ENCODE measurements around the gene MAPK14.
"Not testable (repeated sequence)": the region's sequence is repeated elsewhere in the genome, so short reads cannot be mapped to it uniquely, and the experiment has no call there.

DNA sequence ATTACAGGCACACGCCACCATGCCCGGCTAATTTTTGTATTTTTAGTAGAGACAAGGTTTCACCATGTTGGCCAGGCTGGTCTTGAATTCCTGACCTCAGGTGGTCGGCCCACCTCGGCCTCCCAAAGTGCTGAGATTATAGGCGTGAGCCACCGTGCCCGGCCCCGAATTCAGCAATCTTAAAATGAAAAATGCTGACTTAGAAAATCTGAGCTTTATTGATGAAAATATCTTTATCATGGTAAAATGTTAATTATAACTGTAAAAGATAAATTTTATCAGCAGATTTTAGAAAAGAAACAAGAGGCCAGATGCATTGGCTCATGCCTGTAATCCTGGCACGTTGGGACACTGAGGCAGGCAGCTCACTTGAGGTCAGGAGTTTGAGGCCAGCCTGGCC lies 39.6 kb upstream of the MAPK14 start:
- TF ChIP-seq, protein P1, sequence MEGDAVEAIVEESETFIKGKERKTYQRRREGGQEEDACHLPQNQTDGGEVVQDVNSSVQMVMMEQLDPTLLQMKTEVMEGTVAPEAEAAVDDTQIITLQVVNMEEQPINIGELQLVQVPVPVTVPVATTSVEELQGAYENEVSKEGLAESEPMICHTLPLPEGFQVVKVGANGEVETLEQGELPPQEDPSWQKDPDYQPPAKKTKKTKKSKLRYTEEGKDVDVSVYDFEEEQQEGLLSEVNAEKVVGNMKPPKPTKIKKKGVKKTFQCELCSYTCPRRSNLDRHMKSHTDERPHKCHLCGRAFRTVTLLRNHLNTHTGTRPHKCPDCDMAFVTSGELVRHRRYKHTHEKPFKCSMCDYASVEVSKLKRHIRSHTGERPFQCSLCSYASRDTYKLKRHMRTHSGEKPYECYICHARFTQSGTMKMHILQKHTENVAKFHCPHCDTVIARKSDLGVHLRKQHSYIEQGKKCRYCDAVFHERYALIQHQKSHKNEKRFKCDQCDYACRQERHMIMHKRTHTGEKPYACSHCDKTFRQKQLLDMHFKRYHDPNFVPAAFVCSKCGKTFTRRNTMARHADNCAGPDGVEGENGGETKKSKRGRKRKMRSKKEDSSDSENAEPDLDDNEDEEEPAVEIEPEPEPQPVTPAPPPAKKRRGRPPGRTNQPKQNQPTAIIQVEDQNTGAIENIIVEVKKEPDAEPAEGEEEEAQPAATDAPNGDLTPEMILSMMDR (IDR thresholded peaks at IDR 0.05) = not testable (repeated sequence)
- TF ChIP-seq POLR2A (IDR thresholded peaks at IDR 0.05) = not testable (repeated sequence)
